ENCODE data around the gene FOXC1. TPM values are rescaled to one million over a fixed set of nuclear protein-coding genes. Genes with fewer than 3 reads are reported as not detected.

The FOXC1 gene
- total RNA-seq, 1 donor from 2014 or later, result 0.45 TPM

- Mint-ChIP-seq H3K4me3 (no peak overlapping the region), H3K27me3 (ENCODE audit: insufficient read depth, low read depth) (peaks cover 56% of the 10 kb centered on the region), H3K36me3 (peaks cover 3% of the 10 kb centered on the region), H3K4me1 (peaks cover 13% of the 10 kb centered on the region), H3K27ac (no peak overlapping the region), H3K9me3 (peaks cover 5% of the 10 kb centered on the region)
- Histone ChIP-seq H2AFZ (replicated peaks) (peak overlapping the region; percentile 58), H3F3A (ENCODE audit: low read depth) (peaks cover 31% of the 10 kb centered on the region), H3K9ac (no peak overlapping the region), H3K4me2 (peak overlapping the region; percentile 71), H3K9me3 (ENCODE audit: low read depth) (no peaks in the 10 kb centered on the region), H3K4me3 (peak overlapping the region; percentile 32), H3K79me2 (ENCODE audit: low read depth) (no peaks in the 10 kb centered on the region), H4K20me1 (ENCODE audit: low read depth) (peaks cover 75% of the 10 kb centered on the region), H3K4me1 (peaks cover 3% of the 10 kb centered on the region), H3K27me3 (peaks cover 100% of the 10 kb centered on the region), H3K36me3 (no peaks in the 10 kb centered on the region), H3K27ac (no peak overlapping the region)
- TF ChIP-seq, protein P1, sequence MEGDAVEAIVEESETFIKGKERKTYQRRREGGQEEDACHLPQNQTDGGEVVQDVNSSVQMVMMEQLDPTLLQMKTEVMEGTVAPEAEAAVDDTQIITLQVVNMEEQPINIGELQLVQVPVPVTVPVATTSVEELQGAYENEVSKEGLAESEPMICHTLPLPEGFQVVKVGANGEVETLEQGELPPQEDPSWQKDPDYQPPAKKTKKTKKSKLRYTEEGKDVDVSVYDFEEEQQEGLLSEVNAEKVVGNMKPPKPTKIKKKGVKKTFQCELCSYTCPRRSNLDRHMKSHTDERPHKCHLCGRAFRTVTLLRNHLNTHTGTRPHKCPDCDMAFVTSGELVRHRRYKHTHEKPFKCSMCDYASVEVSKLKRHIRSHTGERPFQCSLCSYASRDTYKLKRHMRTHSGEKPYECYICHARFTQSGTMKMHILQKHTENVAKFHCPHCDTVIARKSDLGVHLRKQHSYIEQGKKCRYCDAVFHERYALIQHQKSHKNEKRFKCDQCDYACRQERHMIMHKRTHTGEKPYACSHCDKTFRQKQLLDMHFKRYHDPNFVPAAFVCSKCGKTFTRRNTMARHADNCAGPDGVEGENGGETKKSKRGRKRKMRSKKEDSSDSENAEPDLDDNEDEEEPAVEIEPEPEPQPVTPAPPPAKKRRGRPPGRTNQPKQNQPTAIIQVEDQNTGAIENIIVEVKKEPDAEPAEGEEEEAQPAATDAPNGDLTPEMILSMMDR (IDR thresholded peaks at IDR 0.05), result no peak
- peak; percentile 94 for TF ChIP-seq EZH2 (IDR thresholded peaks at IDR 0.05)
- TF ChIP-seq EZH2phosphoT487 (IDR thresholded peaks at IDR 0.05), result peak; percentile 89
- DNase-seq (ENCODE audit: low spot score), result peak; percentile 84
Observed at GRCh38 chr6:1614448-1615150, 4.9 kb downstream of the FOXC1 start.

GRCh38 chr6:1615151-1615852, 5.6 kb downstream of the FOXC1 start:
- no peaks in the 10 kb centered on the region for H3K79me2 ChIP-seq (ENCODE audit: low read depth)
- no peaks in the 10 kb centered on the region for H3K9me3 ChIP-seq (ENCODE audit: low read depth)
- H3K36me3 ChIP-seq, result no peaks in the 10 kb centered on the region
- no peak overlapping the region for H3K27ac Mint-ChIP-seq
- peaks cover 3% of the 10 kb centered on the region for H3K4me1 ChIP-seq
- H3K9ac ChIP-seq, result no peak overlapping the region
- peaks cover 78% of the 10 kb centered on the region for H4K20me1 ChIP-seq (ENCODE audit: low read depth)
- H3K4me3 ChIP-seq, result peak overlapping the region; percentile 32
- H3K27me3 ChIP-seq, result peaks cover 100% of the 10 kb centered on the region
- H3K36me3 Mint-ChIP-seq, result peaks cover 3% of the 10 kb centered on the region
- peak; percentile 68 for DNase-seq (ENCODE audit: low spot score)
- H3K4me2 ChIP-seq, result peak overlapping the region; percentile 71
- peaks cover 33% of the 10 kb centered on the region for H3F3A ChIP-seq (ENCODE audit: low read depth)
- no peak overlapping the region for H3K27ac ChIP-seq
- H3K27me3 Mint-ChIP-seq (ENCODE audit: insufficient read depth, low read depth), result peaks cover 60% of the 10 kb centered on the region
- H3K4me1 Mint-ChIP-seq, result peaks cover 13% of the 10 kb centered on the region
- no peak overlapping the region for H3K4me3 Mint-ChIP-seq
- TF ChIP-seq EZH2 (IDR thresholded peaks at IDR 0.05), result peak; percentile 98
- TF ChIP-seq EZH2phosphoT487 (IDR thresholded peaks at IDR 0.05), result peak; percentile 90
- TF ChIP-seq, protein P1 (IDR thresholded peaks at IDR 0.05), result no peak
- peak overlapping the region; percentile 58 for H2AFZ ChIP-seq (replicated peaks)
- peaks cover 5% of the 10 kb centered on the region for H3K9me3 Mint-ChIP-seq

- Mint-ChIP-seq H3K27ac (no peak overlapping the region), H3K9me3 (peaks cover 3% of the 10 kb centered on the region), H3K27me3 (ENCODE audit: insufficient read depth, low read depth) (peaks cover 57% of the 10 kb centered on the region), H3K36me3 (peaks cover 3% of the 10 kb centered on the region), H3K4me3 (no peak overlapping the region), H3K4me1 (peaks cover 11% of the 10 kb centered on the region)
- H3K79me2 ChIP-seq (ENCODE audit: low read depth), result no peaks in the 10 kb centered on the region
- no peak overlapping the region for H3K27ac ChIP-seq
- H3K4me3 ChIP-seq, result no peak overlapping the region
- H3K4me1 ChIP-seq, result peaks cover 3% of the 10 kb centered on the region
- no peak overlapping the region for H3K4me2 ChIP-seq
- H3K9me3 ChIP-seq (ENCODE audit: low read depth), result no peaks in the 10 kb centered on the region
- H4K20me1 ChIP-seq (ENCODE audit: low read depth), result peaks cover 85% of the 10 kb centered on the region
- no peak overlapping the region for H2AFZ ChIP-seq (replicated peaks)
- no peak for TF ChIP-seq EZH2phosphoT487 (IDR thresholded peaks at IDR 0.05)
- TF ChIP-seq, protein P1 (IDR thresholded peaks at IDR 0.05), result no peak
- no peak for TF ChIP-seq EZH2 (IDR thresholded peaks at IDR 0.05)
- peaks cover 100% of the 10 kb centered on the region for H3K27me3 ChIP-seq
- no peak overlapping the region for H3K9ac ChIP-seq
- H3K36me3 ChIP-seq, result no peaks in the 10 kb centered on the region
- no peak for DNase-seq (ENCODE audit: low spot score)
- peaks cover 35% of the 10 kb centered on the region for H3F3A ChIP-seq (ENCODE audit: low read depth)
Observed at GRCh38 chr6:1615853-1616420, 6.2 kb downstream of the FOXC1 start.

Data from neural progenitor cell (in vitro differentiated cells).